Breast epithelium (tissue), 3 donors: ENCODE results near the gene FPR2.

Experiments used
- CTCF ChIP-seq, 3 donors: fragments of 450-650 bp; IDR thresholded peaks; one replicate each; pipeline ENCODE4 v1.5.1; 2016 to 2017; ENCODE audit warnings: antibody characterized with exemption in 3 of 3, mild to moderate bottlenecking in 3 of 3, moderate library complexity in 3 of 3
- POLR2A ChIP-seq: fragments of 450-650 bp; IDR thresholded peaks from one replicate; pipeline ENCODE4 v1.6.1; 2016; ENCODE audit warnings: antibody characterized with exemption, mild to moderate bottlenecking, moderate library complexity

GRCh38 chr19:51784109-51784785, 23.3 kb downstream of the FPR2 start:
- no peak for TF ChIP-seq CTCF (IDR thresholded peaks at IDR 0.05)
- no peak for TF ChIP-seq POLR2A
